ENCODE measurements around the gene EXOSC10.
"Not testable (repeated sequence)": the region's sequence is repeated elsewhere in the genome, so short reads cannot be mapped to it uniquely, and the experiment has no call there.

Gene EXOSC10

DNA sequence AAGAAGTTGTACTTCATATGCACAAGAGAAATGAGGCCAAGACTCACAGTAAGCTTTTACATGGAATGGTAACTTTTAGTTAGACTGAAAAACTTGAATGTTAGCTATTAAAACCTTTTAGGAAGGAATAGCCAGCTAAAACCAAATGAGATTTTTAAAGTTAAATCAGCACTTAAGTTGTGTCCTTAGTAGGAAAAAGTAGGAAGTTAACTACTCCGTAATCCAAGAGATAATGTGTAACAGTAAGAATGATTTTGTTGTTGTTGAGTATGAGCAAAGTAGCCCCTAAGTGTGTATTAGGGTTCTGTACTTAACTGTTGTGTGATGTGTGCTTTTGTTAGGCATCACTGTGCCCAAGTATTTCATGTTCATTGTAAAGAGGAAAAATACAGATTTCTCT lies 74.1 kb downstream of the EXOSC10 start:
- CTCF ChIA-PET: interaction anchor here (2.3 kb wide), 1 partner anchor 11 kb away, joined by 18 read pairs; no protein-coding TSS in a partner anchor
- POLR2A ChIA-PET: interaction anchor here (0.6 kb wide), 1 partner anchor 28 kb away, joined by 3 read pairs; no protein-coding TSS in a partner anchor
- no peak for TF ChIP-seq CTCF (IDR thresholded peaks at IDR 0.05; ENCODE audit: insufficient read depth, low read length, missing control alignments)
- H3K4me3 ChIP-seq (ENCODE audit: low read depth, low read length): no peak overlapping the region
- DNase-seq (ENCODE audit: low read depth, low spot score): no peak

DNA sequence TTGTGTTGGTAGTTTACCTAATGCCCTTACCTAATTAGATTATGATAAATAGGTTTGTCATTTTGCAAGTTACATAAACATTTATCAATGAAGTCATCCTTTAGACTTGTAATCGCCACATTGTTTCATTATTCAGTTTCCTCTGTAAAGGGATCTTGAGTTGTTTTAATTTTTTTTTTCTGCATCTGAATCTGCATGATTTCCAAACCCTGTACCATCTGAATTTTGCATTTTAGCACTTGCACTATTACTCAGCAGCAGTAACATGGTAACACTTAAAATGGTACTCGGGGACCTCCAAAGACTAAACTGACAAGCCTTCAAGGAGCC lies 74.8 kb downstream of the EXOSC10 start:
- CTCF ChIA-PET: interaction anchor here (0.8 to 2.3 kb wide), 2 partner anchors 12 to 518 kb away, joined by 3 to 18 read pairs; no protein-coding TSS in a partner anchor
- POLR2A ChIA-PET: no interaction called here
- H3K4me3 ChIP-seq (ENCODE audit: low read depth, low read length): no peak overlapping the region
- TF ChIP-seq CTCF (IDR thresholded peaks at IDR 0.05; ENCODE audit: insufficient read depth, low read length, missing control alignments): no peak
- no peak for DNase-seq (ENCODE audit: low read depth, low spot score)

- DNase-seq (ENCODE audit: low read depth, low spot score): no peak
- no peak overlapping the region for H3K4me3 ChIP-seq (ENCODE audit: low read depth, low read length)
- no peak for TF ChIP-seq CTCF (IDR thresholded peaks at IDR 0.05; ENCODE audit: insufficient read depth, low read length, missing control alignments)
- ChIA-PET POLR2A (no interaction called here), CTCF (interaction anchor here (0.8 to 2.3 kb wide), 2 partner anchors 13 to 517 kb away, joined by 3 to 18 read pairs; no protein-coding TSS in a partner anchor)
Observed at GRCh38 chr1:11024154-11024873, 75.4 kb downstream of the EXOSC10 start.

DNA sequence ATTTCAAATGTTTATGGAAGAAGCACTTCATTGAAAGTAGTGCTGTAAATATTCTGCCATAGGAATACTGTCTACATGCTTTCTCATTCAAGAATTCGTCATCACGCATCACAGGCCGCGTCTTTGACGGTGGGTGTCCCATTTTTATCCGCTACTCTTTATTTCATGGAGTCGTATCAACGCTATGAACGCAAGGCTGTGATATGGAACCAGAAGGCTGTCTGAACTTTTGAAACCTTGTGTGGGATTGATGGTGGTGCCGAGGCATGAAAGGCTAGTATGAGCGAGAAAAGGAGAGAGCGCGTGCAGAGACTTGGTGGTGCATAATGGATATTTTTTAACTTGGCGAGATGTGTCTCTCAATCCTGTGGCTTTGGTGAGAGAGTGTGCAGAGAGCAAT lies 76.5 kb downstream of the EXOSC10 start:
- ChIA-PET CTCF (interaction anchor here (2.9 kb wide), 1 partner anchor 14 kb away, joined by 18 read pairs; no protein-coding TSS in a partner anchor), POLR2A (no interaction called here)
- H3K4me3 ChIP-seq (ENCODE audit: low read depth, low read length): no peak overlapping the region
- no peak for TF ChIP-seq CTCF (IDR thresholded peaks at IDR 0.05; ENCODE audit: insufficient read depth, low read length, missing control alignments)
- DNase-seq (ENCODE audit: low read depth, low spot score): no peak

- POLR2A ChIA-PET: no interaction called here
- TF ChIP-seq CTCF (IDR thresholded peaks at IDR 0.05; ENCODE audit: insufficient read depth, low read length, missing control alignments): no peak
- no peak for DNase-seq (ENCODE audit: low read depth, low spot score)
- no peak overlapping the region for H3K4me3 ChIP-seq (ENCODE audit: low read depth, low read length)
- CTCF ChIA-PET: no interaction called here
Observed at GRCh38 chr1:11019971-11020370, 79.7 kb downstream of the EXOSC10 start.

GRCh38 chr1:11019358-11019757 lies 80.3 kb downstream of the EXOSC10 start:
- H3K4me3 ChIP-seq (ENCODE audit: low read depth, low read length); DNase-seq (ENCODE audit: low read depth, low spot score); CTCF ChIA-PET; POLR2A ChIA-PET: not testable (repeated sequence)

All from AG04449 (cell line).